ENCODE data around the gene EXOSC1. TPM values are rescaled to one million over a fixed set of nuclear protein-coding genes. Genes with fewer than 3 reads are reported as not detected.
A peak's percentile ranks its signal among the peaks of the same experiment; 100 is the strongest.

EXOSC1 gene
- total RNA-seq, 1 experiment from 2014 or later, result 34.7 TPM

- no peaks in the 10 kb centered on the region for H4K20me1 ChIP-seq (ENCODE audit: low read length)
- H3K9me3 ChIP-seq (ENCODE audit: low read length), result no peaks in the 10 kb centered on the region
- TSS peak; percentile 92 for BruUV-seq (replicated peaks)
- POLR2A ChIA-PET (ENCODE audit: unreplicated experiment), result interaction anchor here (0.6 kb wide), 1 partner anchor 104 kb away, joined by 5 read pairs; no protein-coding TSS in a partner anchor
- ATAC-seq, result peak; percentile 90
- peak within 1 kb of the TSS; percentile 80 for H3K27ac ChIP-seq (ENCODE audit: low read length)
- no peaks in the 10 kb centered on the region for H3K9me2 ChIP-seq (replicated peaks; ENCODE audit: low read length)
- CTCF ChIA-PET, result interaction anchor here (0.6 to 1.1 kb wide), 3 partner anchors 26 to 57 kb away, joined by 4 to 10 read pairs (median 10); no protein-coding TSS in a partner anchor
- peak within 1 kb of the TSS; percentile 96 for H3K9ac ChIP-seq (ENCODE audit: low read length)
- H3K4me2 ChIP-seq (ENCODE audit: low read length), result peak within 1 kb of the TSS; percentile 97
- intact Hi-C loops (cut with micrococcal nuclease), result loop anchor here (1.0 kb wide), 1 partner anchor 109 kb away; the partner anchor contains the start of gene ARHGAP19
- H3K79me2 ChIP-seq (ENCODE audit: low read length), result peaks cover 19% of the 10 kb centered on the region
- H3K27me3 ChIP-seq (ENCODE audit: low read length), result no peaks in the 10 kb centered on the region
- H3K36me3 ChIP-seq (ENCODE audit: low read depth, low read length), result peaks cover 7% of the 10 kb centered on the region
- TF ChIP-seq CTCF (conservative IDR thresholded peaks at IDR 0.05; ENCODE audit: low read depth, low read length), result no peak
- TF ChIP-seq EZH2 (IDR thresholded peaks at IDR 0.05; ENCODE audit: low read length, unreplicated experiment), result no peak
- TF ChIP-seq EZH2phosphoT487 (IDR thresholded peaks at IDR 0.05; ENCODE audit: borderline replicate concordance, low read length), result no peak
- H2AFZ ChIP-seq (ENCODE audit: low read length), result peak within 1 kb of the TSS; percentile 69
- H3K4me1 ChIP-seq (ENCODE audit: insufficient read depth, low read length), result peaks cover 4% of the 10 kb centered on the region; the same call in 1 of the 2 replicates
- H3F3A ChIP-seq (ENCODE audit: low read length, unreplicated experiment), result no peaks in the 10 kb centered on the region
- peak within 1 kb of the TSS; percentile 99 for H3K4me3 ChIP-seq (ENCODE audit: low read length)
- peak; percentile 97 for DNase-seq
Measured at GRCh38 chr10:97400665-97401454, 44.9 kb downstream of the EXOSC1 start, which contains the start of gene RRP12. RRP12 (minus strand) TSS chr10:97401340; CDS start chr10:97401231, 109 bp downstream.

- peak; percentile 74 for ATAC-seq
- H3K79me2 ChIP-seq (ENCODE audit: low read length), result peaks cover 19% of the 10 kb centered on the region
- TF ChIP-seq CTCF (conservative IDR thresholded peaks at IDR 0.05; ENCODE audit: low read depth, low read length) (no peak), EZH2phosphoT487 (IDR thresholded peaks at IDR 0.05; ENCODE audit: borderline replicate concordance, low read length) (no peak), EZH2 (IDR thresholded peaks at IDR 0.05; ENCODE audit: low read length, unreplicated experiment) (no peak)
- no peaks in the 10 kb centered on the region for H3K9me2 ChIP-seq (replicated peaks; ENCODE audit: low read length)
- POLR2A ChIA-PET (ENCODE audit: unreplicated experiment), result no interaction called here
- BruUV-seq (replicated peaks), result no TSS peak
- H3K4me2 ChIP-seq (ENCODE audit: low read length), result peak overlapping the region; percentile 97
- peaks cover 4% of the 10 kb centered on the region; the same call in 1 of the 2 replicates for H3K4me1 ChIP-seq (ENCODE audit: insufficient read depth, low read length)
- H3F3A ChIP-seq (ENCODE audit: low read length, unreplicated experiment), result no peaks in the 10 kb centered on the region
- peaks cover 8% of the 10 kb centered on the region for H3K36me3 ChIP-seq (ENCODE audit: low read depth, low read length)
- no peaks in the 10 kb centered on the region for H4K20me1 ChIP-seq (ENCODE audit: low read length)
- H3K27me3 ChIP-seq (ENCODE audit: low read length), result no peaks in the 10 kb centered on the region
- CTCF ChIA-PET, result interaction anchor here (1.1 kb wide), 1 partner anchor 28 kb away, joined by 10 read pairs; no protein-coding TSS in a partner anchor
- peak overlapping the region; percentile 96 for H3K9ac ChIP-seq (ENCODE audit: low read length)
- H2AFZ ChIP-seq (ENCODE audit: low read length), result peak overlapping the region; percentile 69
- H3K27ac ChIP-seq (ENCODE audit: low read length), result peak overlapping the region; percentile 80
- peak overlapping the region; percentile 99 for H3K4me3 ChIP-seq (ENCODE audit: low read length)
- DNase-seq, result peak; percentile 75
- intact Hi-C loops (cut with micrococcal nuclease), result loop anchor here (1.0 kb wide), 1 partner anchor 108 kb away; the partner anchor contains the start of gene ARHGAP19
- no peaks in the 10 kb centered on the region for H3K9me3 ChIP-seq (ENCODE audit: low read length)
Measured at GRCh38 chr10:97399843-97400545, 45.8 kb downstream of the EXOSC1 start.

All from PC-3 (cell line).